Thyroid gland (tissue), 4 donors: Measurements from ENCODE around the gene MTHFSD. TPM values are rescaled to one million over a fixed set of nuclear protein-coding genes. Genes with fewer than 3 reads are reported as not detected.

ENCODE experiments used
- DNase-seq, 2 donors: peaks; one replicate each; pipeline ENCODE4 v3.0.0-alpha.2; 2019
- H3K27ac ChIP-seq, 3 donors: fragments of 200-600 bp; sonication (generic); 1 replicate in 2 of 3; 2 replicates in 1 of 3; pipeline ENCODE4 v1.5.1; 2016 to 2019; ENCODE audit warnings: mild to moderate bottlenecking in 1 of 3, moderate library complexity in 1 of 3
- H3K27me3 ChIP-seq: fragments of 200-600 bp; sonication (generic); one replicate; pipeline ENCODE4 v1.5.1; 2019
- H3K36me3 ChIP-seq, 2 donors: fragments of 200-600 bp; sonication (generic); one replicate each; pipeline ENCODE4 v1.5.1; 2016 to 2019
- H3K4me1 ChIP-seq, 2 donors: fragments of 200-600 bp; sonication (generic); one replicate each; pipeline ENCODE4 v1.5.1; 2017 to 2019
- H3K4me3 ChIP-seq, 3 donors: fragments of 200-600 bp; sonication (generic); replicated peaks in 1 of 3; 1 replicate in 2 of 3; 2 replicates in 1 of 3; pipeline ENCODE4 v1.5.1; 2016; ENCODE audit warnings: mild to moderate bottlenecking in 1 of 3
- H3K9me3 ChIP-seq: fragments of 200-600 bp; sonication (generic); one replicate; pipeline ENCODE4 v1.5.1; 2017
- CTCF ChIP-seq, 6 experiments: fragments of 200-600 bp in 3 of 6; fragments of 450-650 bp in 3 of 6; sonication (generic) in 3 of 6; IDR thresholded peaks; one replicate each; pipeline ENCODE4 v1.5.1; 2016 to 2019; ENCODE audit warnings: antibody characterized with exemption in 6 of 6, mild to moderate bottlenecking in 2 of 6, inconsistent platforms in 1 of 6, moderate library complexity in 1 of 6
- POLR2A ChIP-seq, 2 donors: fragments of 450-650 bp; IDR thresholded peaks; one replicate each; pipeline ENCODE4 v1.6.1; 2017; ENCODE audit warnings: antibody characterized with exemption in 2 of 2, mild to moderate bottlenecking in 2 of 2, moderate library complexity in 1 of 2
- WGBS, 2 donors: methylation state at CpG; one replicate each; pipeline ENCODE4 v1.1.5; 2017; 5-methylcytosine and 5-hydroxymethylcytosine counted together
- intact Hi-C: fragments of 100-400 bp; cut with DNase I; formaldehyde crosslinking; loops from one replicate; pipeline ENCODE4 v1.15.1; 2023
- total RNA-seq, 4 donors: library from RNA; depleted of rRNA; stranded (reverse); fragments of >200 nt; gene quantifications; one replicate each; pipeline ENCODE4 v1.2.3, GENCODE V29; 2016

The MTHFSD gene
- total RNA-seq, 4 donors from 2014 or later, result 21.2 to 27.4 (median 25.2) TPM

GRCh38 chr16:86598607-86599565 lies 43.9 kb upstream of the MTHFSD start:
- TF ChIP-seq CTCF (IDR thresholded peaks at IDR 0.05) (no peak), POLR2A (IDR thresholded peaks at IDR 0.05) (no peak)
- Histone ChIP-seq H3K9me3 (no peaks in the 10 kb centered on the region), H3K4me3 (no peak overlapping the region), H3K4me1 (no peaks in the 10 kb centered on the region), H3K27ac (no peak overlapping the region), H3K36me3 (no peaks in the 10 kb centered on the region), H3K27me3 (no peaks in the 10 kb centered on the region)
- DNase-seq, result no peak
- intact Hi-C loops, result no loop called here
- 77 to 82% methylated on average over 22 of the region's 22 CpGs for WGBS, 2 donors

DNA sequence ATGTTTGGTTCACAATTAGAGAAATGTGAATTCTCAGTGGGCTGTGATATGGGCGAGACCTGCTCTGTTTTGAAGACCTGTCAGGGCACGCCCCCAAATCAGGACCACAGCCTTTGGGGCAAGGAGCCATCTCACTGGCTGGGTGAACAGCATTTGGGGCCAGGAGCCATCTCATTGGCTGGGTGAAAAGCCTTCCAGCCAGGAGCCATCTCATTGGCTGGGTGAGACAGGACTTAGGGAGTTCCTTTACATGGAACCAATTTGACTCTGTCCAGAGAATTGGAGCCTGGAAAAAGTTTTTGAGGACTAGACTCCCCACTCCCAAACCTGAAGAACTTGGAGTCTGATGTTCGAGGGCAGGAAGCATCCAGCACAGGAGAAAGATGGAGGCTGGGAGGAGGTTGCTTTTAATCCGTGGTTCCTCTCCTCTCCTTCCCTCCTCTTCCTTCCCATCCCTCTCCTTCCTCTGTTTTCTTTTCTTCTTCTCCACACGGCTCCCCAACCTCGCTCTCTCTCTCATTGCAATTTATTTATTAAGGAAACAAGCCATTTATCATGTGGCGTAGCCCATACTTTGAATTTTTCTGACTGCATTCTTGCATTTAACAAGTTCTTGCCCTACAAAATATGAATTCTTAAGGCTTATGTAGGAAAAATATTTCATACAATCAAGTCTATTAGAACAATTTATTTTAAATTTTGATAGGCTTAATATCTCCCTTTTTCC lies 43.0 kb upstream of the MTHFSD start:
- Histone ChIP-seq H3K4me3 (no peak overlapping the region), H3K27me3 (no peaks in the 10 kb centered on the region), H3K4me1 (no peaks in the 10 kb centered on the region), H3K36me3 (no peaks in the 10 kb centered on the region), H3K9me3 (no peaks in the 10 kb centered on the region), H3K27ac (no peak overlapping the region)
- DNase-seq, result no peak
- WGBS, 2 donors, result 61 to 64% methylated on average over 7 of the region's 7 CpGs
- no peak for TF ChIP-seq CTCF (IDR thresholded peaks at IDR 0.05)
- TF ChIP-seq POLR2A (IDR thresholded peaks at IDR 0.05), result no peak
- intact Hi-C loops, result no loop called here

- Histone ChIP-seq H3K9me3 (no peaks in the 10 kb centered on the region), H3K27me3 (no peaks in the 10 kb centered on the region), H3K36me3 (no peaks in the 10 kb centered on the region), H3K4me1 (no peaks in the 10 kb centered on the region), H3K4me3 (no peak overlapping the region), H3K27ac (no peak overlapping the region)
- no peak for DNase-seq
- TF ChIP-seq POLR2A (IDR thresholded peaks at IDR 0.05) (no peak), CTCF (IDR thresholded peaks at IDR 0.05) (no peak)
- 65 to 75% methylated on average over 18 of the region's 18 CpGs for WGBS, 2 donors
- intact Hi-C loops, result no loop called here
Measured at GRCh38 chr16:86597126-86597879, 42.3 kb upstream of the MTHFSD start.

GRCh38 chr16:86595983-86596605 lies 41.1 kb upstream of the MTHFSD start:
- H3K4me3 ChIP-seq, result no peak overlapping the region
- no peak for TF ChIP-seq POLR2A (IDR thresholded peaks at IDR 0.05)
- no peak for TF ChIP-seq CTCF (IDR thresholded peaks at IDR 0.05)
- no peak overlapping the region for H3K27ac ChIP-seq
- no peaks in the 10 kb centered on the region for H3K36me3 ChIP-seq
- no peaks in the 10 kb centered on the region for H3K27me3 ChIP-seq
- WGBS, 2 donors, result 54 to 76% methylated on average over 6 to 10 of the region's 10 CpGs
- intact Hi-C loops, result no loop called here
- H3K9me3 ChIP-seq, result no peaks in the 10 kb centered on the region
- DNase-seq, result no peak
- H3K4me1 ChIP-seq, result no peaks in the 10 kb centered on the region
